HG03064 (cell line): Measurements from ENCODE around the gene SLC35F3.
"Not testable (repeated sequence)": the region's sequence is repeated elsewhere in the genome, so short reads cannot be mapped to it uniquely, and the experiment has no call there.

Source experiments
- ATAC-seq: cut with Tn5 transposase; IDR thresholded peaks from one replicate; pipeline ENCODE4 v1.9.1; 2021; ENCODE audit warnings: low read depth; ENCODE audit not compliant: unreplicated experiment

SLC35F3 gene

DNA sequence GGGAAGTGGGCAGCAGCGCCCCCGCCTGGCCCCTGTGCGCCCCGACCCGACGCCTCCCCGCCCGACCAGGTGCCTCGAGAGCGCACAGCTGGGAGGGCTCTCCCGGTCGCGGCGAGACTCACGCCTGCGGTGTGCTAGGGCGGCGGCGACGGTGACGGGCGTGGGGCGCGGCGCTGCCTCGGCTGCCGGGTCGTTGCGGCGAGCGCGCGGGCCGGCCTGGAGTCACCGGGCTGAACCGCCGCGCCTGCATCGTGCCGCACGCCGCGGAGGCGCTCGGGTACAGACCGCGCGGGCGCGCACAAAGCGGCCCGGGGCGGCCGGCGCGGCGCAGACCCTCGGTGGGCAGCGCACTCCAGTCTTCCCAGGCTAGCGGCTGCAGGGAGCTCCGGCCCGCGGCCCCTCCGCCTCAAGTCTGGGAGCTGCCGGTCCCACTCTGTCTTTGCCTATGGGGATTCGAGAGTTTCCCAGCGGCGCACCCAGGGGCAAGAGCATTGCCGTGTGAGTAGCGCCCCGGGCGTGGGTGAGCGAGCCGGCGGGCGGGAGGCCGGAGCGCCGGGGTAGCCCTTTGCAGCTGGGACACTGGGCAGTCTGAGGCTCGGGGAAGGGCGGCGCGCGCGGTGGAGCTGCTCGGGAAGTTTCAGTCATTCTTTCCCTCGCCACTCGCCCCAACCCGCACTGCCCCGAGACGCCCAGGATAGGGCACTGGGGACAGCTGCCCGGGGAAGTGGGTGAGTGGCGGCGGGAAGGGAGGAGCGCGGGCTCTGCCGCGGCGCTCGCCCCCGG is at the start of gene SLC35F3:
Gene SLC35F3 (plus strand): TSS at position 44 of the 783 bp plus-strand sequence.
- ATAC-seq, result no peak

DNA sequence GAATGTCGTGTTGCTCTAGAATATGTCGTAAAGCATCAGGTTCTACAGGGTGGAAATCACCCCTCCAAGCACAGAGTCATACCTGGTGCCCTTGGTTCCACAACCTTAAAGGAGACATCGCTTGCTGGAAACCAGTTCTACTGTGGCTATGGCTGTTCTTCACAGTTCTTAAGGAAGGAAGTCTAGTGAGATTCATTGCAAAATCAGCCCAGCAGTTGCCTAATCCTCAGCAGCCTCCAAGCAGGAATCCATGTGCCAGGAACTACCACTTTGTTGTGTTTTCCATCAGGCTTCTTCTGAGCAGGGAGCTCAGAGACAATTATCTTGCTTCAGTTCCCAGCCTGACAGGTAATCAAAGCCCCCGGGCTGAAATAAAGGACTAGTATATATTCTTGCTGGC is 45.0 kb upstream of the SLC35F3 start:
- ATAC-seq, result no peak

DNA sequence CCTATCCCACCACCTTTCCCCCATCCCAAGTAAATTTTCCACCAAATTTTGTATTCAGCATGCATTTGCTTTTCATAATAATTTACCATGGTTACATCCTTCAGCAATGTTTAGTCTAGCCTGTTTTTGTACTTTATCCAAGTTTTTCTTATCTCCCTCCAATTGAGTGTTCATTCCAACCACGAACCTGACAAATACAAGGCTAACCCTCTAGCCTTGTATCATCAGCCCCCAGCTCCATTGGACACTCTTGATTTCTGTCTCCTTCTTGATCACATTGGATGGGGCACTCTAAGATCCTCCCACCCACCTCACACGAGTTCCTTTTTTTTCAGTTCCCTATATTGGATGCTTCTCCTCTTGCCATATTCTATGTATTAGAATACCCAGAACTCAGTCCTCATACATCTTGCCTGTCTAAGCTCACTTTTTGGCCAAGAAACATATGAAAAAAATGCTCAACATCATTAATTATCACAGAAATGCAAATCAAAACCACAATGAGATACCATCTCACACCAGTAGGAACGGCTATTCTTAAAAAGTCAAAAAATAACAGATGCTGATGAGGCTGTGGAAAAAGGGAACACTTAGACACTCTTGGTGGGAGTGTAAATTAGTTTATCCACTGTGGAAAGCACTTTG is 40.5 kb upstream of the SLC35F3 start:
- no peak for ATAC-seq

DNA sequence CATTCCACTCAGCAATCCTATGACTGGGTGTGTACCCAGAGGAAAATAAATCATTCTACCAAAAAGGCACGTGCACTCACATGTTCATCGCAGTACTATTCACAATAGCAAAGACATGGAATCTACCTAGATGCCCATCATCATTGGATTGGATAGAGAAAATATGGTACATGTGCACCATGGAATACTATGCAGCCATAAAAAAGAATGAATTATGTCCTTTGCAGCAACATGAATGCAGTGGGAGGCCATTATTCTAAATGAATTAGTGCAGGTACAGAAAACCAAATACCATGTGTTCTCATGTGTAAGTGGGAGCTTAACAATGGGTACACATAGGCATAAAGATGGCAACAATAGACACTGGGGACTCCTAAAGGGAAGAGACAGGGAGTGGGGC is 39.9 kb upstream of the SLC35F3 start:
- ATAC-seq, result no peak

DNA sequence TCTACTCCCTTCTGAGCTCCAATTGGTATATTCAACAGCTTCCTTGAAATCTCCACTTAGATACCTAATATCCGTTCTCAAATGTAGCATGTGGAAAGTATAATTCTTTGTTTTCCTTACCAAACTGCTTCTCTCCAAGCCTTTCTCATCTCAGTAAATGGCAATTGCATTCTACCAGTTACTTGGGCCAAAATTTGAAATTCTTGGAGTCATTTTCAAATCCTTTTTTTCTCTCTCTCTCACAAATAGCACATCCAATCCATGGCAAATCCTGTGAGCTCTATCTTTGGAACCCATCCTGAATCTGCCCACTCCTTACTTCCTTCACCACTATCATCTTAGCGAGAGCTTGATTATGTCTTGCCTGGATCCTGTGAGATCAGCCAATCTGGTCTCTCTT is 39.3 kb upstream of the SLC35F3 start:
- no peak for ATAC-seq

DNA sequence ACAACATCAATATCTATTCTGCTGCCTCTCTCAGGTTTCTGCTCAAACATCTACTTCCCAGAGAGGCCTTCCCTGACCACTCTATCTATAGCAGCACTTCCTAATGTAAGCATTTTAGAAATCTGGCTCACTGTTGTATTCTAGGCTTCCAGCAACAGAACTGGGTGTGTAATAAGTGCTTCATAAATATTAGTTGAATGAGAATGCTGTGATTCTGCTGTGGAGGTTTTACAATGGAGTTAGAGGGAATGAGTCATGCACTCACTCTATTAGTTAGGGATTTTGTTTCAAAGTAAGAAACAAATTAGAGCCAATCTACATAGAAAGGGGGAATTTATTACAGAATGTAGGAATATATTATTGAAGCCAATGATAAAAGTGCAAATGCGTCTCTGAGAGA is 38.6 kb upstream of the SLC35F3 start:
- no peak for ATAC-seq

DNA sequence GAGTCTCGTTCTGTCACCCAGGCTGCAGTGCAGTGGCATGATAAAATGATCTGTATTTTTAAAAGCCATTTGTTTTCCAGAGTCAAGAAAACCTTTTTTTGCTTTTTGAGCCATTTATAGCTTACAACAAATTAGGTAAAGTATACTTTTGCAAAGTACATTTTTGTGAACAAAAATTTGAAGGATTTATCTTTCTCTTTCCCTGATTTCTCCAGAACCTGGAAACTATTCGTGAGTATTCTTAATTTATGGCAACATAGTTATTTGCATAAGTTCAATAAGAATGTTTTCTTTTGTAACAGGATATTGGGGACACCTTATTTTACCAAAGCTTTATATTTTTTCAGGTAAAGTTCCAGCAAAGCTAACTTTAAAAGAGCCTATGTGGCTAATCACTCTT is 37.4 kb upstream of the SLC35F3 start:
- no peak for ATAC-seq

DNA sequence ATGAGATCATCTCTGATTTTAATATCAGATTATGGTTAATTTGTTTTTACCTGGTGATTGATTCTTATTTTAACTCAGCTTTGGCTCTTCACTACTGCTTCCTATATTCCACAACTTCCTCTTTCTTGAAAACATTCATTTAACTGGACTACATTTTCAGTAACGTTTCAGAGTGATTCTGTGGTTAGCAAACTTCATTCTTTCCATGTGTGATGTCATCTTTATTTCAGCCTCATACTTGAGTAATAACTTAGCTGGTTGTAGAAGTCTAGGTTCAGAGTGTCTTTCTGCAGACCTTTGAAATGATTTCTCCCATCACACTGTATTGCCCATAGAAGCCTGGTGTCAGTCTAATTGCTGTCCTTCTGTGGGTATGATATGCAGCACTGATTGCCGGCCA is 36.0 kb upstream of the SLC35F3 start:
- ATAC-seq, result no peak

DNA sequence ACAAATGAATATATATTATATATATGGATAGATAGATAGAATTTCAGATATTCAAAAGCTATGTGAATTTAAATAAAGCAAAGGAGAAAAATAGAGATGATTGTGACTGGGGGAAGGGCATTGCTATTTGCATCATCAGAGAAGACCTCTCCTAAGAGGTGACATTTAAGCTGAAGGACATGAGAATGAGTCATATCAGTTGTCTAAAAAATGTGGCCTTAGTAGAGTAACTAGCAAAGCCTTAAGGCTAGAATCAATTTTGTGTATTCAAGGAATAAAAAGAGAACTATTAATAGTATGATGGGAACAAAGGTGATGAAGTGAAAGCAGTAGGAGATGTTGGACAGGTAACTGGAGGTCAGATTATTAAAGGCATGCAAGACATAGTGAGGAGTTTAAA is 34.8 kb upstream of the SLC35F3 start:
- no peak for ATAC-seq

DNA sequence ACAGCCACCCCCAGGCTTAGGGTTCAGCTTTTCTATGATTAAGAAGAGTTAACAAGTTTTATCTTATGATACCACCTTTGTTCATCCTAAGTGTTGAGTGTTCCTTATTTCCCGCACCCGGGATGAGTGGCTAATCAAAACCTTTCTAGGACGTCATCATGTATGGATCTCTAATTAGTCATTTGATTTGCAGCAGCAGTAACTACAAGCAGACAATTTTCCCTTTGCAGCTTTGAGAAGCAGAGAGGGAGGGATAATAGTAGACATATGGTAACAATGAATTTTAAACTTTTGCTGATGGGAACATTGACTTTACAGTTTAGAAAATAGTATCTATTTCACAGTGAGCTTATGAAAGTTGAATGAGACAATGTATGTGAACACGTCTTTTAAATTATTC is 30.8 kb upstream of the SLC35F3 start:
- no peak for ATAC-seq

DNA sequence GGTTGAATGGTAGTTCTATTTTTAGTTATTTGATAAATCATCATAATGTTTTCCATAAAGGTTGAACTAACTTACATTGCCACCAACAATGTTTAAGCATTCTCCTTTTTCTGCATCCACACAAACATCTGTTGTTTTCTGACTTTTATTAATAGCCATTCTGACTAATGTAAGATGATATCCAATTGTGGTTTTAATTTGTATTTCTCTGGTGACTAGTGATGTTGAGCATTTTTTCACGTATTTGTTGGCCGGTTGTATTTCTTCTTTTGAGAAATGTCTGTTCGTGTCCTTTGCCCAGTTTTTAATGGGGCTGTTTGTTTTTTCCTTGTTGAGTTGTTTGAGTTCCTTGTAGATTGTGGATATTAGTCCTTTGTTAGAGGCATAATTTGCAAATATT is 24.6 kb upstream of the SLC35F3 start:
- ATAC-seq, result no peak

DNA sequence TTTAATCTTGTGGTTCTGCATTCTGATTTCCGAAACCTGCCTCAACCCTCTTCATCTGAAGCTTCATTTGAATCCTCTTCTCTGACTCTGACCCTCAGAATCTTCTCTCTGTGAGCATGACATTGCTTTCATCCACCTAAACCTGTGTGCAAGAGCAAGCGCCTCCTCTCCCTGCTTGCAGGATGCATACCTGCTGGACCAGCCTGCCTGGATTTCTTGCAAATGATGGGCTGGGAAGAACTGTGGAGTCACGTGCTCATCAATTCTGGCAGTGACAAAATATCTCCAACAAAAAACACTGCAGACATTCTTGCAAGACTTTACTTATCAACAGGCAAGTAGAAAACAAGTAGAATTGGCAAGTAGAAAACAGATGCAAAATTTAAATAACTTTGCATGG is 20.8 kb upstream of the SLC35F3 start:
- ATAC-seq, result no peak

DNA sequence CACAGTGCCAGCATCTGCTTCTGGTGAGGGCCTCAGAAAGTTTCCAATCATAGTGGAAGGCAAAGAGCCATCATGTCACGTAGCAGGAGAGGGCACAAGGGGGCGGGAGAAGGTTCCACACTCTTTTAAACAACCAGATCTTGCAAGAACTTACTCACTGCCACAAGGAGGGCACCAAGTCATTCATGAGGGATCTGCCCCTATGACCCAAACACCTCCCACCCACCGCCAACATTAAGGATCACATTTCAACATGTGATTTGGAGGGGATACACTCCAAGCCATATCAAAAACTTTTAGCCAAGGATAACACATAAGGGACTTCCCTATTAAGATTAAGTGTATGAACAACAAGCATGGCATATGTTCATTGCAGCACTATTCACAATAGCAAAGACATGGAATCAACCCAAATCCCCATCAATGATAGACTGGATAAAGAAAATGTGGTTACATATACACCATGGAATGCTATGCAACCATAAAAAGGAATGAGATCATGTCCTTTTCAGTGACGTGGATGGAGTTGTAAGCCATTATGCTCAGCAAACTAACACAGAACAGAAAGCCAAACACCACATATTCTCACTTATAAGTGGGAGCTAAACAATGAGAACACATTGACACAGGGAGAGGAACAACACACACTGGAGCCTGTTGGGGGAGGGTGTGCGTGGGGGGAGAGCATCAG is 19.9 kb upstream of the SLC35F3 start:
- ATAC-seq, result no peak

DNA sequence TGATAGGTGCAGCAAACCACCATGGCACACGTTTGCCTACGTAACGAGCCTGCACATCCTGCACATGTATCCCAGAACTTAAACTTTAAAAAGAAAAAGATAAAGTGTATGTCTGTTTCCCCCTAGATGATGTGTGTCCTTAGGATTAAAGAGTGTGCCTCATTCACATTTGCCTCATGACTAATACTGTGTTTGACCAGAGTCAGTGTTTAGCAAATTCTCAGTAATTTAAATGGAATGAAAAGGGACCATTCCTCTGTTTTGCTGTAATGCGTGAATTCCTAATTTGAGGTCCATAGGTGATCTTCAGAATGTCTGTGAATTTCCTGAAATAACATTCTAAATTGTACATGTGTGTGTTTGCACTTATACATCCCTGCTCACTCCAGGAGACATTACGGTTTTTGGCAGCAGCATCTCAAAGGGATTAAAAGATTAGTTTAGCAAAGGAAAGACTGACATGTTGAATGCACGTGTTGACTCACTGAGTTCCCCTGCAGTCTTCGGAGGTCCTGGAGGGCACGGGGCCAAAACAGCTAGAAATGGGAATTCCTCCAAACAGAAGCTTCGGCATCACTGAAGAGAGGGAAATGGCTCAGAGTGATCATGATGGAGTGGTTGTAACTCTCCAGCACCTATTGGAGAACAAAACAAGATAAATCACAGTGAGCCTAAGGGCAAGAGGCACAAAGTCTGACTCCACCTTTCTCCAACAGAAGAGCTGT is 19.1 kb upstream of the SLC35F3 start:
- no peak for ATAC-seq

DNA sequence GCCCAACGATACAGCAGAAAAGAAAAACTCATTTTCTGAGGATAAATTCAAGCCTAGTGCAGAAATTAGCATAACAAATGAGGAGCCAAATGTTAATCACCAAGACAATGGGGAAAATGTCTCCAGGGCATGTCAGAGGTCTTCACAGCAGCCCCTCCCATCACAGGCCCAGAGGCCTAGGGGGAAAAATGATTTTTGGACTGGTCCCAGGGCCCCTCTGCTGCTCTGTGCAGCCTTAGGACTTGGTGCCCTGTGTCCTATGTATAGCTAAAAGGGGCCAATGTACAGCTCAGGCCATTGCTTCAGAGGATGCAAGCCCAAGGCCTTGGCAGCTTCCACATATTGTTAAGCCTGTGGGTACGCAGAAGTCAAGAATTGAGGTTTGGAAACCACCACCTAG is 13.3 kb upstream of the SLC35F3 start:
- ATAC-seq, result not testable (repeated sequence)

DNA sequence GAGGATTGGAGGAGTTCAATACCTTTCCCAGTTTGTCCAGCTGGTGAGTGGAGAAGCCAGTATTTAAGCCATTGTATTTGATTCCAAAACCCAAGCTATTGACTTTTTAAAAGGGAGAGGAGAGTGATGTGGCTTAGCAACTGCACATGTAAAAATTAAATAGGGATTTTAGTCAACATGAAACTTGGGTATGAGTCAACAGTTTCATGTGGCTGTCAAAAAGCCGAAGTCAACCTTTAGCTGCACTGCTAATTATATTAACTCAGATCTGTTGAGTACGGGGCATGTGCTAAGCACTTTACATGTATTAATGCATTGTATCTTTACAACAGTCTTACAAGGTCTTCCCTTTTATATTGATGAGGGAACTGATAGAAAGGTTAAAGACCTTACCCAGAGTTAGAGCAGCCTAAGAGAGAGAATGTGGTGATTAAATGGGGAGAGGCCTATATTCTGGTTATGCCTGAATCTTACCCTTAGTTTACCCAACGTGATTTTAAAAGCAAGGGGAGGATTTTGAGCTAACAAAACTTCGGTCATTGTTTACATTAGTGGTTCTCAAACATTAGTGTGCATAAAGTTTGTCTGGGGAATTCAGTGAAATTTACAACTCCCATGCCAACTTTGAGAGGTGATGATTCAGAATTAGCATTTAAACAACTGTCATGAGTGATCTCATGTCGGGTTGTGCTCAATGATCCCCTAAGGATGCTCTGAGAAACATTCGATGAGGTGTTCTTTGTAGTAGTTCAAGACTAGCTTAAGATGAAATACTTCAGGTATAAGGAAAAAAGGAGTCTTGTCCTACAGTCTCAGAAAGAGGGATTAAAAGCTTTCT is 6.9 kb upstream of the SLC35F3 start:
- peak; percentile 99 for ATAC-seq

DNA sequence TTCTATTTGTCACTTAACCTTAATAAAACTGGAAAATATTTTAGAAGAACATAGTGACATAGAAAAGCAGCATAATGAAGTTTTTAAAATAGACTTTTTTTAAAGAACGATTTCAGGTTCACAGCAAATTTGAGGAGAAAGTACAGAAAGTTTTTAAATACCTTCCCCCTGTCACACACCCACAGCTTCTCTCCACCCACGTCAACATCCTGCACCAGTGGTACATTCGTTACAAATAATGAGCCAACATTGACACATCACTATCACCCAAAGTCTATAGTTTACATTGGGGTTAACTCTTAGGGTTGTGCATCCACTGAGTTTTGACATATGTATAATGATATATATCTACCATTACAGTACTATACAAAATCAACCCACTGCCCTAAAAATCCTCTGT is 3.0 kb upstream of the SLC35F3 start:
- ATAC-seq, result no peak

DNA sequence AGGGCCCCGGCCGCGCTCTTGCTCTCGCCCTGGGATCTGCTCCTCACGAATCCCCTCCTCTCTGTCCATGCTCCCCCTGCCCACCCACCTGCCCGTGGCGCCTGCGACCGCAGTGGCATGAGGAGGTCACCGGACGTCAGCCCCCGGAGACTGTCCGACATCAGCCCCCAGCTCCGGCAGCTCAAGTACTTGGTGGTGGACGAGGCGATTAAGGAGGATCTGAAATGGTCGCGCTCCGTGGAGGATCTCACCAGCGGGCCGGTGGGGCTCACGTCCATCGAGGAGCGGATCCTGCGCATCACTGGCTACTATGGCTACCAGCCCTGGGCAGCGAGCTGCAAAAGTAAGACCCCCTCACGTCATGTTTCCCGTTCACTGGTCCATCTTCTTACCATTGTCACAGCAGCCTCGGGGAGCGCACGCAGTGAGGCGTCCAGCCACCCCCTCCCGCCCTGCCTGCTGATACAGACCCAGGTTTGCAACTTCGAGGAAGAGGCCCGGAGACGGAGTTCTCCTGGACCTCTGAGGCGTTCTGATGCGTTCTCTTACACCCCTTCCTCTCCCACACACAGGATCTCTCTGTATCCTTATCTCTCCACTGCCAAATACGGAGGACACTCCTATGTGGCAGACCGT is 1.1 kb downstream of the SLC35F3 start:
- ATAC-seq, result no peak

DNA sequence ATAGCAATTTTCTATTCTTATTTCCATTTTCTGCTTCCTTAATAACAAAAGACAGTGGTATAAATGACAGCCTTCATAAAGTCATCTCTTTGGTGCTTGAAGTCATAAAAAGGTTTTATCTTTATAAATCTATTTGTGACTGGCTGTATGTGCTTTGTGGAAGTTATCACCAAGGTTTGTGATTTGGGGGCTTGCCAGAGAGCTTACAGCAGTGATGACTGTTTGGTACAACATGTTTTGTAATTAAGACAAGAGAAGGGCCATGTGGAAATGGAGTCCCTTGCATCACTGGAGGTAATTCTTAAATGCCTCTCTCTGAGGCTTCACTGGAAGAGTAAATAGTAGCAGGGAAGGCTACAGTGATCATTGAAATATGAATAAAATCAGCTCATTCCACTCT is 2.7 kb downstream of the SLC35F3 start:
- ATAC-seq, result no peak

DNA sequence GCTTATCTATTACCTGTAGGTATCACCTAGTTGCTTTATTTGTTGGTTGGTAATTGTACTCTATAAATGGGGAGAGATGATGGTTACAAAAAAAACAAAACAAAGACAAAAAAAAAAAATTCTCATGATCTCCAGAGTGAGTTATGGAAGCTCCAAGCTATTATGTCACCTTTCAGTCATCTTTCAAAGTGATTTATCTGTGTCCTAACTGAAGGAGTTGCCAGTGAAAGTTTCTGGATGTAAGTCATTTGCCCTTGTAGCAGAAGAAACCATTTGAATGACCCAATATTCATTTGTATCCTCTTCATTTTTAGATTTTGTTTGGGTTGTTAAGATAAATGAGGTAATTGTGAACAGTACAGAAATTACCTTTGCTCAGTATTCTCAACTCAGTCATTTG is 3.6 kb downstream of the SLC35F3 start:
- ATAC-seq, result no peak
